Activated CD4-positive, alpha-beta T cell treated with anti-CD3 and anti-CD28 coated beads for 36 hours (primary cell): ENCODE measurements around the gene NBPF3. TPM values are rescaled to one million over a fixed set of nuclear protein-coding genes. Genes with fewer than 3 reads are reported as not detected.
"Not testable (repeated sequence)": the region's sequence is repeated elsewhere in the genome, so short reads cannot be mapped to it uniquely, and the experiment has no call there.

Experiments
- ATAC-seq: fragments of 200-7000 bp; cut with Tn5 transposase; one replicate; pipeline ENCODE4 v1.10.0; 2021; ENCODE audit warnings: mild to moderate bottlenecking, moderate library complexity
- CTCF ChIA-PET: fragments of 350-600 bp; sonication (Branson Sonifier 250); formaldehyde crosslinking; loops from one replicate; lab custom pipeline; 2021; ENCODE audit warnings: antibody characterized with exemption; lab: Charles Lee
- POLR2A ChIA-PET: fragments of 350-600 bp; sonication (Branson Sonifier 250); formaldehyde crosslinking; loops from one replicate; lab custom pipeline; 2021; ENCODE audit warnings: antibody characterized with exemption, inconsistent platforms; lab: Charles Lee
- DNase-seq: peaks from one replicate; pipeline ENCODE4 v3.0.0-alpha.2; 2020
- H3K27ac Mint-ChIP-seq: one replicate; pipeline ENCODE4 v1.8.0; 2021; ENCODE audit warnings: mixed read lengths
- H3K27me3 Mint-ChIP-seq: one replicate; pipeline ENCODE4 v1.8.0; 2021; ENCODE audit warnings: mixed read lengths
- H3K36me3 Mint-ChIP-seq: one replicate; pipeline ENCODE4 v1.8.0; 2021; ENCODE audit warnings: low read depth, mixed read lengths
- H3K4me1 Mint-ChIP-seq: one replicate; pipeline ENCODE4 v1.8.0; 2021; ENCODE audit warnings: mixed read lengths
- H3K4me3 Mint-ChIP-seq: one replicate; pipeline ENCODE4 v1.8.0; 2021; ENCODE audit warnings: mild to moderate bottlenecking, moderate library complexity, mixed read lengths
- H3K9me3 Mint-ChIP-seq: one replicate; pipeline ENCODE4 v1.8.0; 2021; ENCODE audit warnings: low read depth, mixed read lengths
- intact Hi-C, 2 experiments: fragments of 100-400 bp; cut with DNase I in 1 of 2; cut with micrococcal nuclease in 1 of 2; formaldehyde crosslinking; loops; one replicate each; pipeline versions ENCODE4 v1.14.2 to v1.15.1; 2022 to 2024; cut with DNase I, micrococcal nuclease
- total RNA-seq, 2 experiments: library from RNA; stranded (reverse); gene quantifications; one replicate each; pipeline ENCODE4 v1.2.3, GENCODE V29; 2021

NBPF3 gene
- total RNA-seq, 2 experiments from 2014 or later, result 8.5 to 9.9 TPM

- DNase-seq (peak; percentile 66), ATAC-seq (peak; percentile 10)
- CTCF ChIA-PET, result interaction anchor here (1.0 kb wide), 1 partner anchor 277 kb away, joined by 3 read pairs; no protein-coding TSS in a partner anchor
- H3K36me3 Mint-ChIP-seq, H3K27me3 Mint-ChIP-seq, H3K9me3 Mint-ChIP-seq: not testable (repeated sequence)
- intact Hi-C loops, result loop anchor here in 1 of 2 experiments (1.0 to 5.0 kb wide), 6 partner anchors 95 to 654 kb away; partner anchors contain the start of genes EIF4G3 and HP1BP3
- POLR2A ChIA-PET, result interaction anchor here (0.6 kb wide), 1 partner anchor 1729 kb away, joined by 3 read pairs; no protein-coding TSS in a partner anchor
- H3K4me1 Mint-ChIP-seq, result peaks cover 17% of the 10 kb centered on the region
- H3K4me3 Mint-ChIP-seq, result peak overlapping the region; percentile 91
- H3K27ac Mint-ChIP-seq, result peak overlapping the region; percentile 51
Observed at GRCh38 chr1:21440630-21441125, 741 bp downstream of the NBPF3 start.

GRCh38 chr1:21446647-21447046 lies 6.7 kb downstream of the NBPF3 start:
- H3K27me3 Mint-ChIP-seq, CTCF ChIA-PET, H3K9me3 Mint-ChIP-seq: not testable (repeated sequence)

GRCh38 chr1:21447311-21447710 lies 7.4 kb downstream of the NBPF3 start:
- Mint-ChIP-seq H3K36me3 (peaks cover 4% of the 10 kb centered on the region), H3K9me3 (no peaks in the 10 kb centered on the region), H3K27ac (no peak overlapping the region), H3K4me3 (no peak overlapping the region), H3K27me3 (no peaks in the 10 kb centered on the region), H3K4me1 (peaks cover 8% of the 10 kb centered on the region)
- intact Hi-C loops, result no loop called here
- ChIA-PET POLR2A (no interaction called here), CTCF (no interaction called here)
- no peak for ATAC-seq
- DNase-seq, result no peak

More at GRCh38 chr1:21446647-21447046, 6.7 kb downstream of the NBPF3 start:
- H3K4me3 Mint-ChIP-seq, ATAC-seq, POLR2A ChIA-PET, intact Hi-C loops, H3K36me3 Mint-ChIP-seq, DNase-seq, H3K27ac Mint-ChIP-seq: not testable (repeated sequence)
- peaks cover 13% of the 10 kb centered on the region for H3K4me1 Mint-ChIP-seq

- H3K36me3 Mint-ChIP-seq, result peaks cover 11% of the 10 kb centered on the region
- H3K4me1 Mint-ChIP-seq, result peaks cover 18% of the 10 kb centered on the region
- no peak overlapping the region for H3K27ac Mint-ChIP-seq
- no peaks in the 10 kb centered on the region for H3K27me3 Mint-ChIP-seq
- DNase-seq (no peak), ATAC-seq (no peak)
- POLR2A ChIA-PET, result no interaction called here
- H3K9me3 Mint-ChIP-seq, result no peaks in the 10 kb centered on the region
- CTCF ChIA-PET, result interaction anchor here (0.7 kb wide), 3 partner anchors 105 to 783 kb away, joined by 3 read pairs; no protein-coding TSS in a partner anchor
- no peak overlapping the region for H3K4me3 Mint-ChIP-seq
- intact Hi-C loops, result no loop called here
Observed at GRCh38 chr1:21449906-21450305, 10.0 kb downstream of the NBPF3 start.

- H3K27ac Mint-ChIP-seq, result no peak overlapping the region
- peaks cover 7% of the 10 kb centered on the region for H3K36me3 Mint-ChIP-seq
- H3K27me3 Mint-ChIP-seq, result no peaks in the 10 kb centered on the region
- ChIA-PET CTCF (no interaction called here), POLR2A (no interaction called here)
- peaks cover 18% of the 10 kb centered on the region for H3K4me1 Mint-ChIP-seq
- H3K4me3 Mint-ChIP-seq, result no peak overlapping the region
- DNase-seq (no peak), ATAC-seq (no peak)
- no peaks in the 10 kb centered on the region for H3K9me3 Mint-ChIP-seq
- intact Hi-C loops, result no loop called here
Observed at GRCh38 chr1:21451212-21451611, 11.3 kb downstream of the NBPF3 start.

- CTCF ChIA-PET, result no interaction called here
- POLR2A ChIA-PET, result no interaction called here
- Mint-ChIP-seq H3K9me3 (no peaks in the 10 kb centered on the region), H3K36me3 (peaks cover 7% of the 10 kb centered on the region), H3K4me1 (peaks cover 18% of the 10 kb centered on the region), H3K4me3 (no peak overlapping the region), H3K27ac (no peak overlapping the region), H3K27me3 (no peaks in the 10 kb centered on the region)
- DNase-seq, result no peak
- no peak for ATAC-seq
- intact Hi-C loops, result no loop called here
Observed at GRCh38 chr1:21451981-21452411, 12.1 kb downstream of the NBPF3 start.

GRCh38 chr1:21453964-21454614 lies 14.2 kb downstream of the NBPF3 start:
- H3K27me3 Mint-ChIP-seq, H3K27ac Mint-ChIP-seq, intact Hi-C loops, DNase-seq, CTCF ChIA-PET, ATAC-seq, H3K4me3 Mint-ChIP-seq, H3K9me3 Mint-ChIP-seq, POLR2A ChIA-PET, H3K36me3 Mint-ChIP-seq: not testable (repeated sequence)
- peaks cover 18% of the 10 kb centered on the region for H3K4me1 Mint-ChIP-seq

GRCh38 chr1:21454904-21455303 lies 15.0 kb downstream of the NBPF3 start:
- ATAC-seq, H3K36me3 Mint-ChIP-seq, DNase-seq, intact Hi-C loops, H3K4me3 Mint-ChIP-seq, POLR2A ChIA-PET, H3K9me3 Mint-ChIP-seq, H3K27me3 Mint-ChIP-seq, CTCF ChIA-PET, H3K27ac Mint-ChIP-seq: not testable (repeated sequence)
- H3K4me1 Mint-ChIP-seq, result peaks cover 14% of the 10 kb centered on the region

GRCh38 chr1:21457654-21458053 lies 17.7 kb downstream of the NBPF3 start:
- Mint-ChIP-seq H3K27me3 (no peaks in the 10 kb centered on the region), H3K4me1 (peaks cover 10% of the 10 kb centered on the region), H3K9me3 (no peaks in the 10 kb centered on the region), H3K36me3 (peaks cover 7% of the 10 kb centered on the region), H3K27ac (no peak overlapping the region), H3K4me3 (no peak overlapping the region)
- POLR2A ChIA-PET, result no interaction called here
- intact Hi-C loops, result no loop called here
- ATAC-seq (no peak), DNase-seq (no peak)
- CTCF ChIA-PET, result interaction anchor here (1.5 kb wide), 1 partner anchor 12 kb away, joined by 4 read pairs; no protein-coding TSS in a partner anchor

GRCh38 chr1:21465127-21465526 lies 25.2 kb downstream of the NBPF3 start:
- H3K36me3 Mint-ChIP-seq, POLR2A ChIA-PET, CTCF ChIA-PET, DNase-seq, H3K9me3 Mint-ChIP-seq, H3K4me3 Mint-ChIP-seq, ATAC-seq, H3K27me3 Mint-ChIP-seq, intact Hi-C loops, H3K4me1 Mint-ChIP-seq, H3K27ac Mint-ChIP-seq: not testable (repeated sequence)

GRCh38 chr1:21467946-21468345 lies 28.0 kb downstream of the NBPF3 start:
- H3K36me3 Mint-ChIP-seq, POLR2A ChIA-PET, DNase-seq, H3K4me1 Mint-ChIP-seq, H3K4me3 Mint-ChIP-seq, H3K27me3 Mint-ChIP-seq, H3K9me3 Mint-ChIP-seq, ATAC-seq, H3K27ac Mint-ChIP-seq: not testable (repeated sequence)
- CTCF ChIA-PET, result interaction anchor here (0.6 to 1.1 kb wide), 2 partner anchors 21 to 496 kb away, joined by 3 read pairs; no protein-coding TSS in a partner anchor
- intact Hi-C loops, result loop anchor here in 1 of 2 experiments (1.0 kb wide), 1 partner anchor 98 kb away; no protein-coding TSS in a partner anchor

- H3K27me3 Mint-ChIP-seq, result no peaks in the 10 kb centered on the region
- ATAC-seq, result no peak
- H3K27ac Mint-ChIP-seq, result no peak overlapping the region
- no peaks in the 10 kb centered on the region for H3K4me1 Mint-ChIP-seq
- DNase-seq, result peak; percentile 62
- intact Hi-C loops, result loop anchor here in 1 of 2 experiments (1.0 kb wide), 1 partner anchor 98 kb away; no protein-coding TSS in a partner anchor
- ChIA-PET POLR2A (no interaction called here), CTCF (interaction anchor here (0.8 to 1.1 kb wide), 2 partner anchors 21 to 23 kb away, joined by 3 to 4 read pairs; no protein-coding TSS in a partner anchor)
- no peaks in the 10 kb centered on the region for H3K9me3 Mint-ChIP-seq
- H3K4me3 Mint-ChIP-seq, result no peak overlapping the region
- H3K36me3 Mint-ChIP-seq, result peaks cover 2% of the 10 kb centered on the region
Observed at GRCh38 chr1:21468599-21468998, 28.7 kb downstream of the NBPF3 start.
